NB4 (cell line): ENCODE measurements around the gene HOMER2.

Experiments
- POLR2A ChIP-seq: IDR thresholded peaks from 2 replicates; pipeline ENCODE4 v1.6.1; 2011; ENCODE audit warnings: mild to moderate bottlenecking; ENCODE audit not compliant: insufficient read length; ENCODE audit errors: extremely low read depth
- TF ChIP-seq, protein P1 (sequence below): IDR thresholded peaks from one replicate; pipeline ENCODE4 v1.5.1; 2012; ENCODE audit warnings: low read depth, low read length
- TF ChIP-seq, protein P2 (sequence below): IDR thresholded peaks from 2 replicates; pipeline ENCODE4 v1.6.1; 2011; ENCODE audit warnings: low read depth, low read length

DNA sequence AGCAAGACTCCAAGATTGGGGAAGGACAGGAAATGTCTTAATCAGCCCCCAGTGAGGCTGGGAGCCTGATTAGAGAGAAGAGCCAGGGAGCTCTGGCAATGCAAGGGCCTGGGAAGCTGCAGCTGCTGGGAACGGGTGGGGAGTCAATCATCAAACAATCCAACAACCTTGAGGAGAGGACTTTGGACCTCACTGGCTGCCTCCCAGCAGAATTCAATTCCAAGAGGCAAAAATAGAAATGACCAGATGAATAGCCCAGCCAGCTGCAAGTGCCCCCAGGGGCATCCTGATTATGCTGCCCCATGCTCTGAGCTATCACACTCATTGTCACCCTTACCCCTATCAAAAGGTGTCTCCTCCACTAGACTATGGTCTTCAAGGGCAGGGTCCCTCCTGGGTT is 6.1 kb upstream of the HOMER2 start:
- TF ChIP-seq, protein P1, sequence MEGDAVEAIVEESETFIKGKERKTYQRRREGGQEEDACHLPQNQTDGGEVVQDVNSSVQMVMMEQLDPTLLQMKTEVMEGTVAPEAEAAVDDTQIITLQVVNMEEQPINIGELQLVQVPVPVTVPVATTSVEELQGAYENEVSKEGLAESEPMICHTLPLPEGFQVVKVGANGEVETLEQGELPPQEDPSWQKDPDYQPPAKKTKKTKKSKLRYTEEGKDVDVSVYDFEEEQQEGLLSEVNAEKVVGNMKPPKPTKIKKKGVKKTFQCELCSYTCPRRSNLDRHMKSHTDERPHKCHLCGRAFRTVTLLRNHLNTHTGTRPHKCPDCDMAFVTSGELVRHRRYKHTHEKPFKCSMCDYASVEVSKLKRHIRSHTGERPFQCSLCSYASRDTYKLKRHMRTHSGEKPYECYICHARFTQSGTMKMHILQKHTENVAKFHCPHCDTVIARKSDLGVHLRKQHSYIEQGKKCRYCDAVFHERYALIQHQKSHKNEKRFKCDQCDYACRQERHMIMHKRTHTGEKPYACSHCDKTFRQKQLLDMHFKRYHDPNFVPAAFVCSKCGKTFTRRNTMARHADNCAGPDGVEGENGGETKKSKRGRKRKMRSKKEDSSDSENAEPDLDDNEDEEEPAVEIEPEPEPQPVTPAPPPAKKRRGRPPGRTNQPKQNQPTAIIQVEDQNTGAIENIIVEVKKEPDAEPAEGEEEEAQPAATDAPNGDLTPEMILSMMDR, result no peak
- no peak for TF ChIP-seq POLR2A
- TF ChIP-seq, protein P2, sequence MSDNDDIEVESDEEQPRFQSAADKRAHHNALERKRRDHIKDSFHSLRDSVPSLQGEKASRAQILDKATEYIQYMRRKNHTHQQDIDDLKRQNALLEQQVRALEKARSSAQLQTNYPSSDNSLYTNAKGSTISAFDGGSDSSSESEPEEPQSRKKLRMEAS, result no peak
